HL-60 (cell line): ENCODE results near the gene GFRA1.

Experiments used
- DNase-seq, 2 experiments: peaks; one replicate each; pipeline ENCODE4 v3.0.0-alpha.2; 2010 to 2020; ENCODE audit warnings: low read depth in 1 of 2, low spot score in 1 of 2
- H3K27ac ChIP-seq: fragments of 250-450 bp; sonication (Bioruptor Pico); replicated peaks from 2 replicates; pipeline ENCODE4 v1.5.1; 2020; ENCODE audit warnings: mild to moderate bottlenecking, moderate library complexity
- H3K27me3 ChIP-seq: fragments of 250-450 bp; sonication (Bioruptor Pico); 2 replicates; pipeline ENCODE4 v1.5.1; 2021; ENCODE audit warnings: mild to moderate bottlenecking, moderate library complexity; ENCODE audit not compliant: insufficient read depth, poor library complexity, severe bottlenecking
- H3K4me3 ChIP-seq: replicated peaks from 2 replicates; pipeline ENCODE4 v1.5.1; 2011; ENCODE audit warnings: mild to moderate bottlenecking, control low read depth, low read length; ENCODE audit not compliant: insufficient read depth
- CTCF ChIP-seq: IDR thresholded peaks from one replicate; pipeline ENCODE4 v1.5.1; 2011; ENCODE audit warnings: low read length, control low read depth, inconsistent platforms; ENCODE audit not compliant: insufficient read depth
- GABPA ChIP-seq: IDR thresholded peaks from 2 replicates; pipeline ENCODE4 v1.6.1; 2012; ENCODE audit warnings: low read depth
- POLR2AphosphoS5 ChIP-seq: IDR thresholded peaks from 2 replicates; pipeline ENCODE4 v1.6.1; 2012; ENCODE audit warnings: low read depth
- REST ChIP-seq: IDR thresholded peaks from 2 replicates; pipeline ENCODE4 v1.6.1; 2012; ENCODE audit warnings: low read depth; ENCODE audit not compliant: insufficient replicate concordance
- SPI1 ChIP-seq: IDR thresholded peaks from 2 replicates; pipeline ENCODE4 v1.6.1; 2012; ENCODE audit warnings: low read depth, mild to moderate bottlenecking, borderline replicate concordance

The GFRA1 gene

GRCh38 chr10:116274064-116274904 is 1.3 kb upstream of the GFRA1 start:
- Histone ChIP-seq H3K4me3 (no peak overlapping the region), H3K27ac (no peak overlapping the region), H3K27me3 (peaks cover 44% of the 10 kb centered on the region)
- no peak for DNase-seq
- TF ChIP-seq POLR2AphosphoS5 (no peak), REST (no peak), SPI1 (no peak)

GRCh38 chr10:116271593-116272439 is 1.2 kb downstream of the GFRA1 start:
- Histone ChIP-seq H3K4me3 (no peak overlapping the region), H3K27me3 (peaks cover 44% of the 10 kb centered on the region), H3K27ac (no peak overlapping the region)
- DNase-seq = peak in 1 of 2 experiments; percentile 39
- peak; percentile 37; the same call in 1 of the 2 replicates for TF ChIP-seq SPI1
- TF ChIP-seq REST = no peak
- TF ChIP-seq POLR2AphosphoS5 = no peak
- TF ChIP-seq CTCF = no peak
- no peak for TF ChIP-seq GABPA

- DNase-seq = no peak
- peaks cover 44% of the 10 kb centered on the region for H3K27me3 ChIP-seq
These were observed 2.0 kb downstream of the GFRA1 start for GRCh38 chr10:116270771-116271592.

More at GRCh38 chr10:116270771-116271592, 2.0 kb downstream of the GFRA1 start:
- TF ChIP-seq SPI1 (no peak), POLR2AphosphoS5 (no peak), GABPA (no peak), REST (no peak), CTCF (no peak)
- no peak overlapping the region for H3K27ac ChIP-seq
- H3K4me3 ChIP-seq = no peak overlapping the region
